HG03196 (cell line): Measurements from ENCODE around the gene TSC22D4.
"Not testable (repeated sequence)": the region's sequence is repeated elsewhere in the genome, so short reads cannot be mapped to it uniquely, and the experiment has no call there.

Source experiments
- ATAC-seq: cut with Tn5 transposase; IDR thresholded peaks from one replicate; pipeline ENCODE4 v1.9.1; 2021; ENCODE audit not compliant: unreplicated experiment

Gene TSC22D4

GRCh38 chr7:100476101-100476780 lies 2.8 kb downstream of the TSC22D4 start:
- ATAC-seq = no peak

GRCh38 chr7:100475549-100475948 lies 3.5 kb downstream of the TSC22D4 start:
- ATAC-seq = no peak

- no peak for ATAC-seq
Observed at GRCh38 chr7:100472854-100473499, 6.0 kb downstream of the TSC22D4 start.

GRCh38 chr7:100472121-100472851 lies 6.7 kb downstream of the TSC22D4 start:
- ATAC-seq = no peak

- no peak for ATAC-seq
Observed at GRCh38 chr7:100471021-100471420, 8.0 kb downstream of the TSC22D4 start.

GRCh38 chr7:100469227-100470044 lies 9.6 kb downstream of the TSC22D4 start:
- peak; percentile 47 for ATAC-seq

- no peak for ATAC-seq
Observed at GRCh38 chr7:100467638-100468373, 11.2 kb downstream of the TSC22D4 start.

GRCh38 chr7:100466653-100467605 lies 12.1 kb downstream of the TSC22D4 start:
- ATAC-seq = no peak

- no peak for ATAC-seq
Observed at GRCh38 chr7:100465702-100466311, 13.2 kb downstream of the TSC22D4 start.

- no peak for ATAC-seq
Observed at GRCh38 chr7:100465299-100465698, 13.7 kb downstream of the TSC22D4 start.

GRCh38 chr7:100464791-100465190 lies 14.2 kb downstream of the TSC22D4 start:
- ATAC-seq = no peak

- no peak for ATAC-seq
Observed at GRCh38 chr7:100464210-100464660, 14.8 kb downstream of the TSC22D4 start, which contains the start of gene SPACDR. Gene SPACDR (minus strand): TSS chr7:100464260. CDS start chr7:100464025, 235 bp downstream.

GRCh38 chr7:100457033-100457432 lies 22.0 kb downstream of the TSC22D4 start:
- no peak for ATAC-seq

GRCh38 chr7:100456562-100456961 lies 22.5 kb downstream of the TSC22D4 start:
- no peak for ATAC-seq

GRCh38 chr7:100455206-100455605 lies 23.8 kb downstream of the TSC22D4 start:
- ATAC-seq = no peak

GRCh38 chr7:100453854-100454253 lies 25.2 kb downstream of the TSC22D4 start:
- not testable (repeated sequence) for ATAC-seq

- no peak for ATAC-seq
Observed at GRCh38 chr7:100452513-100452912, 26.5 kb downstream of the TSC22D4 start.

GRCh38 chr7:100449190-100449795 lies 29.7 kb downstream of the TSC22D4 start:
- no peak for ATAC-seq
